ENCODE results near the gene DFFB.
A peak's percentile ranks its signal among the peaks of the same experiment; 100 is the strongest.

Gene DFFB

DNA sequence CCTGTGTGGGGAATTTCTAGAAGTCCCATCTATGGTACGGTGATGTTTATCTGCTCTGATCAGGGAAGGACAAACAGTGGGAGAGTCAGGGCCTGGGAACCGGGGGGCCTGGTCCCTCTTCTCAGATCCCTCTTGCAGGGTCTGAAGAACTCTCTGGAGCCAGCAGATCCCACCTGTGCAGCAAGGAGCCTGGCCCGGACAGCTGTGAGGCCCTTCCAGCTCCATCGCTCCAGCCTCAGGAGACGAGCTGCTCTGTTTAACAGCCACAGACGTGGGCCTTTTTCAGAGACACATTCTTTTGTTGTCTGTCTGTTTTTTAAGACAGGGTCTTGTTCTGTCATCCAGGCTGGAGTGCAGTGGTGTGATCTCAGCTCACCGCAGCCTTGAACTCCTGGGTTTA, 28.3 kb downstream of the DFFB start:
- Histone ChIP-seq H3K9ac (ENCODE audit: low read length in 2 of 2) (no peak overlapping the region), H3K4me3 (ENCODE audit: low read length in 2 of 2) (no peak overlapping the region), H3K9me3 (ENCODE audit: control insufficient read depth in 2 of 2, low read length in 2 of 2) (no peaks in the 10 kb centered on the region), H3K27me3 (ENCODE audit: control insufficient read depth in 1 of 2, insufficient read depth in 2 of 2, low read length in 2 of 2) (no peaks in the 10 kb centered on the region), H3K36me3 (ENCODE audit: control insufficient read depth in 2 of 2, insufficient read depth in 2 of 2, low read length in 2 of 2) (peaks cover 26 to 55% of the 10 kb centered on the region in 2 donors), H3K27ac (ENCODE audit: low read length) (no peak overlapping the region), H3K4me1 (ENCODE audit: control insufficient read depth, insufficient read depth, low read length) (no peaks in the 10 kb centered on the region)

- Histone ChIP-seq H3K27ac (ENCODE audit: low read length) (no peak overlapping the region), H3K27me3 (ENCODE audit: control insufficient read depth in 1 of 2, insufficient read depth in 2 of 2, low read length in 2 of 2) (no peaks in the 10 kb centered on the region), H3K36me3 (ENCODE audit: control insufficient read depth in 2 of 2, insufficient read depth in 2 of 2, low read length in 2 of 2) (peaks cover 29 to 58% of the 10 kb centered on the region in 2 donors), H3K4me1 (ENCODE audit: control insufficient read depth, insufficient read depth, low read length) (no peaks in the 10 kb centered on the region), H3K4me3 (ENCODE audit: low read length in 2 of 2) (no peak overlapping the region), H3K9ac (ENCODE audit: low read length in 2 of 2) (no peak overlapping the region), H3K9me3 (ENCODE audit: control insufficient read depth in 2 of 2, low read length in 2 of 2) (no peaks in the 10 kb centered on the region)
Measured at GRCh38 chr1:3886106-3886670, 28.9 kb downstream of the DFFB start.

DNA sequence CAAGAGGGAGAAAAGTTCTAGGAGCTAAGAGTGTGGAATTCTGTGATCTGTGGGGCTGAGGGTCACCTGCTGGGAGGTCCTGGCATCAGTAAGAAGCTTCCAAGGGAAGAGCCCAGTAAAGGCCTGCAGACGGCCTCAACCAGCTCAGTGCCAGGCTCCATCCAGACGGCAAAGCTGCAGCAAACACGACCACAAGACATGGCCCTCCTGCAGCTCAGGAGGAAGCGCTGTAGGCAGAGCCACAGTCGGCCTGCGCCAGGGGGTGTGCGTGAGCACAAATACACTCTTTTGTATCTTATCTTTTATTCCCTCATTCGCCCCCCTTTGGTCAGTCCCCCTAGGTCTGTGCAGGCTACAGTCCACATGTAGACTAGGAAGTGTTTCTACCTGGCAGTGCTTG, 29.4 kb downstream of the DFFB start:
- H3K4me1 ChIP-seq (ENCODE audit: control insufficient read depth, insufficient read depth, low read length): no peaks in the 10 kb centered on the region
- peaks cover 29 to 63% of the 10 kb centered on the region in 2 donors for H3K36me3 ChIP-seq (ENCODE audit: control insufficient read depth in 2 of 2, insufficient read depth in 2 of 2, low read length in 2 of 2)

DNA sequence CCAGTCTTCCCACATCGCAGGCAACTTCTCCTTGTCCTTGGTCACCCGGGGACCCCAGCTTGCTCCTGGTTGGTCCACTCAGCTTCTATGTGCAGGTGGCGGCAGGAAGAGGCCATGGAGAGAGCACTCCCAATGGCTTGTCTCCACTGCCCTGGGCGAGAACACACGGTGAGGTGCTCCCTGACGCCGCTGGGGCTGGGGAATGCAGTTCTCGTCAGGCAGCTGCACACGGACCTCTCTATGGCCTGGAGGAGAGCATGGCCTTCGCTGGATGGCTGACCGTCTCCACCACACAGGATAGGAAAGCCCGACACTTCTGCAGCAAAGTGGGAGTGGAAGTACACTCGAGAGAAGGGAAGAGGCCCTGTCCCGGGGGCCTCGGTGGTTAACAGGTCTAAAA, 31.0 kb downstream of the DFFB start:
- no peaks in the 10 kb centered on the region for H3K9me3 ChIP-seq (ENCODE audit: control insufficient read depth in 2 of 2, low read length in 2 of 2)
- no peaks in the 10 kb centered on the region for H3K27me3 ChIP-seq (ENCODE audit: control insufficient read depth in 1 of 2, insufficient read depth in 2 of 2, low read length in 2 of 2)
- no peak overlapping the region for H3K27ac ChIP-seq (ENCODE audit: low read length)
- no peak overlapping the region for H3K9ac ChIP-seq (ENCODE audit: low read length in 2 of 2)
- H3K36me3 ChIP-seq (ENCODE audit: control insufficient read depth in 2 of 2, insufficient read depth in 2 of 2, low read length in 2 of 2): peaks cover 29 to 59% of the 10 kb centered on the region in 2 donors
- H3K4me3 ChIP-seq (ENCODE audit: low read length in 2 of 2): no peak overlapping the region
- peaks cover 5% of the 10 kb centered on the region for H3K4me1 ChIP-seq (ENCODE audit: control insufficient read depth, insufficient read depth, low read length)

More for the DNA sequence above, 29.4 kb downstream of the DFFB start:
- H3K27ac ChIP-seq (ENCODE audit: low read length): no peak overlapping the region
- H3K9me3 ChIP-seq (ENCODE audit: control insufficient read depth in 2 of 2, low read length in 2 of 2): no peaks in the 10 kb centered on the region
- H3K4me3 ChIP-seq (ENCODE audit: low read length in 2 of 2): no peak overlapping the region
- no peaks in the 10 kb centered on the region for H3K27me3 ChIP-seq (ENCODE audit: control insufficient read depth in 1 of 2, insufficient read depth in 2 of 2, low read length in 2 of 2)
- no peak overlapping the region for H3K9ac ChIP-seq (ENCODE audit: low read length in 2 of 2)

DNA sequence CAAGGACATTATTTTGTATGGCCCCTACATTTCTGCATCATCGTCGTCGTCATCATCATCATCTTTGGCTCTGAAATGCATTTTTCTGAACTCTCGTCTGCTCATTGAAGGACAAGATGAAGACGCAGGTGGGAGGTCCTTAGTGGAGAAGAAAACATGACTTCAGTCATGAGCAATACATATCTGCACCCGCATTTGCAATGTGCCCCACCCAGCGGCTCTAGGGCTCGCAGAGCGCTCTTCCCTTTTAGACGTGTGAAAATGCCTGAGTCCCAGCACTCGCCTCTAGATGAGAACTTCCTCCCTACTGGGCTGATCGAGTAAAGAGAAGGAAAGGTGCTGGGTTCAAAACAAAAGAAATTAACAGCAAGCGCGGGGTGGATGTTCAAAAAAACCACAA, 32.7 kb downstream of the DFFB start:
- no peak overlapping the region for H3K9ac ChIP-seq (ENCODE audit: low read length in 2 of 2)
- no peaks in the 10 kb centered on the region for H3K27me3 ChIP-seq (ENCODE audit: control insufficient read depth in 1 of 2, insufficient read depth in 2 of 2, low read length in 2 of 2)
- H3K36me3 ChIP-seq (ENCODE audit: control insufficient read depth in 2 of 2, insufficient read depth in 2 of 2, low read length in 2 of 2): peaks cover 26 to 48% of the 10 kb centered on the region in 2 donors
- H3K4me3 ChIP-seq (ENCODE audit: low read length in 2 of 2): no peak overlapping the region
- no peak overlapping the region for H3K27ac ChIP-seq (ENCODE audit: low read length)
- peaks cover 6% of the 10 kb centered on the region for H3K4me1 ChIP-seq (ENCODE audit: control insufficient read depth, insufficient read depth, low read length)
- H3K9me3 ChIP-seq (ENCODE audit: control insufficient read depth in 2 of 2, low read length in 2 of 2): no peaks in the 10 kb centered on the region

GRCh38 chr1:3890389-3891328, 33.4 kb downstream of the DFFB start:
- no peak overlapping the region for H3K9ac ChIP-seq (ENCODE audit: low read length in 2 of 2)
- no peaks in the 10 kb centered on the region for H3K27me3 ChIP-seq (ENCODE audit: control insufficient read depth in 1 of 2, insufficient read depth in 2 of 2, low read length in 2 of 2)
- H3K9me3 ChIP-seq (ENCODE audit: control insufficient read depth in 2 of 2, low read length in 2 of 2): no peaks in the 10 kb centered on the region
- peaks cover 26 to 47% of the 10 kb centered on the region in 2 donors for H3K36me3 ChIP-seq (ENCODE audit: control insufficient read depth in 2 of 2, insufficient read depth in 2 of 2, low read length in 2 of 2)
- H3K4me1 ChIP-seq (ENCODE audit: control insufficient read depth, insufficient read depth, low read length): peaks cover 11% of the 10 kb centered on the region
- no peak overlapping the region for H3K4me3 ChIP-seq (ENCODE audit: low read length in 2 of 2)
- no peak overlapping the region for H3K27ac ChIP-seq (ENCODE audit: low read length)

DNA sequence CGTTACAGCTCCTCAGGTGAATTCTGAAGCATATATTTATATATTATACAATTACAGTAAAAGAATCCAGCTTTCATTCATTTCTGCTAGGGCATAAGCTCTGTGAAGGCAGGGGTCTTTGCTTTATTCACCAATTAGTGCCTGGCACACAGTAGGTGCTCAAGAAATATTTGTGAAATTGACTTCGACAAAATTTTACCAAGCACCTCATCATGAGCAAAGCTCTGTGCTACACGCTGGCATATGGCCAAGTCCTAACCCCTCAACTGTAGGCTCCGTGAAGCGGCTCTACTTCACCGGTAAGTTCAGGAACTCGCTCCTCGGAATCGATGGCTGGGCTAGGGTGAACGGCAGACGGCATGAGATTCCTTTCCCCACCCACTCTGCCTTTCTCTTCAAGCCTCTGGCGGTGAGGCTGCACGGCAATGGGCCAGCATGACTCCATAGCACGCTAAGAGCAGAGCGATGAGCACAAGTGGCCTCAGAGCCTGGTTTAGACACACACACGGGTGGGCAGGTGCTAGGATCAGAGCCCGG, 34.1 kb downstream of the DFFB start:
- H3K4me1 ChIP-seq (ENCODE audit: control insufficient read depth, insufficient read depth, low read length): peaks cover 15% of the 10 kb centered on the region
- no peaks in the 10 kb centered on the region for H3K27me3 ChIP-seq (ENCODE audit: control insufficient read depth in 1 of 2, insufficient read depth in 2 of 2, low read length in 2 of 2)
- no peaks in the 10 kb centered on the region for H3K9me3 ChIP-seq (ENCODE audit: control insufficient read depth in 2 of 2, low read length in 2 of 2)
- H3K4me3 ChIP-seq (ENCODE audit: low read length in 2 of 2): no peak overlapping the region
- no peak overlapping the region for H3K27ac ChIP-seq (ENCODE audit: low read length)
- H3K36me3 ChIP-seq (ENCODE audit: control insufficient read depth in 2 of 2, insufficient read depth in 2 of 2, low read length in 2 of 2): peaks cover 21 to 42% of the 10 kb centered on the region in 2 donors
- H3K9ac ChIP-seq (ENCODE audit: low read length in 2 of 2): no peak overlapping the region

DNA sequence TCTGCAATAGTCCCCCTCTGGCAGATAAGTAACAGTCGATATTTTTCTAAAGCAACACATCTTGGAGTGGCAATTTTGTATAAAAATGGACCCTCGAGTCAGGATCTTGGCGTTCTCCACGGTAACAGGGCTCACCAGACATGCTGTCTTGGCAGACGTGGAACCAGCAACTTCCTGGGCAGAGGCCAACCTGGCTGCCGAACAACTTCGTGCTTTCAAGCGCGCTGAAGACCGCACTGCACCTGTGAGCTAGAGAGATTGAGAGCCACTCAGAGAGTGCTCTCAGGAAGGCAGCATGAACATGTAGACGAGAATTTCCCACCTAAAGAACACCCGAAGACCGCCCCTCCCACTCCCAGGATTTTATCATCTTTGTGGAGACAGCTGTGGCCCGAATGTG, 35.5 kb downstream of the DFFB start:
- Histone ChIP-seq H3K27me3 (ENCODE audit: control insufficient read depth in 1 of 2, insufficient read depth in 2 of 2, low read length in 2 of 2) (no peaks in the 10 kb centered on the region), H3K9me3 (ENCODE audit: control insufficient read depth in 2 of 2, low read length in 2 of 2) (peaks cover 0 to 1% of the 10 kb centered on the region in 2 donors), H3K27ac (ENCODE audit: low read length) (no peak overlapping the region), H3K4me1 (ENCODE audit: control insufficient read depth, insufficient read depth, low read length) (peaks cover 15% of the 10 kb centered on the region), H3K36me3 (ENCODE audit: control insufficient read depth in 2 of 2, insufficient read depth in 2 of 2, low read length in 2 of 2) (peaks cover 17 to 38% of the 10 kb centered on the region in 2 donors), H3K9ac (ENCODE audit: low read length in 2 of 2) (peak overlapping the region in 1 of 2 donors; percentile 31), H3K4me3 (ENCODE audit: low read length in 2 of 2) (peak overlapping the region in 1 of 2 donors; percentile 20)

DNA sequence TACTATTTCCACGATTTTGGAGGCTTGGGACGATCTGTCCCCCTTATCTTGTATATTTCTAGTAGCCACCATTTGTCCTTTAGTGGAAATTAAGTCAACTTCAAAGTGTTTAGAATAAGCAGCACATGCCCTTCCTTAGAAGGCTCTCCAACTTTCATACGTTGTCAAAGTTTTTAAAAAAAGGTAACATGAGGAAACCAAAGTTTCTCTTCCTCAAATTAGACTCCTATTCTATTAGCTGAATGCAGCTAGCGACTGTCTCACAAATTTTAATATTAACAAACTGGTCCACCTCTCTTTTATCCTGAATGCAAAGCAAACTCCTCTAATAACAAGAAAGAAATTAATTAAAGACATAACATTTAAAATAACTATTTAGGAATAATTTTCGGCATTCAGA, 35.9 kb downstream of the DFFB start:
- peak overlapping the region in 1 of 2 donors; percentile 20 for H3K4me3 ChIP-seq (ENCODE audit: low read length in 2 of 2)
- H3K9me3 ChIP-seq (ENCODE audit: control insufficient read depth in 2 of 2, low read length in 2 of 2): peaks cover 0 to 6% of the 10 kb centered on the region in 2 donors
- peak overlapping the region in 1 of 2 donors; percentile 31 for H3K9ac ChIP-seq (ENCODE audit: low read length in 2 of 2)
- no peaks in the 10 kb centered on the region for H3K27me3 ChIP-seq (ENCODE audit: control insufficient read depth in 1 of 2, insufficient read depth in 2 of 2, low read length in 2 of 2)
- peaks cover 14 to 33% of the 10 kb centered on the region in 2 donors for H3K36me3 ChIP-seq (ENCODE audit: control insufficient read depth in 2 of 2, insufficient read depth in 2 of 2, low read length in 2 of 2)
- no peak overlapping the region for H3K27ac ChIP-seq (ENCODE audit: low read length)
- H3K4me1 ChIP-seq (ENCODE audit: control insufficient read depth, insufficient read depth, low read length): peaks cover 15% of the 10 kb centered on the region

- no peaks in the 10 kb centered on the region for H3K27me3 ChIP-seq (ENCODE audit: control insufficient read depth in 1 of 2, insufficient read depth in 2 of 2, low read length in 2 of 2)
- peaks cover 0 to 7% of the 10 kb centered on the region in 2 donors for H3K9me3 ChIP-seq (ENCODE audit: control insufficient read depth in 2 of 2, low read length in 2 of 2)
- H3K36me3 ChIP-seq (ENCODE audit: control insufficient read depth in 2 of 2, insufficient read depth in 2 of 2, low read length in 2 of 2): peaks cover 12 to 24% of the 10 kb centered on the region in 2 donors
- no peak overlapping the region for H3K4me3 ChIP-seq (ENCODE audit: low read length in 2 of 2)
- peaks cover 22% of the 10 kb centered on the region for H3K4me1 ChIP-seq (ENCODE audit: control insufficient read depth, insufficient read depth, low read length)
- no peak overlapping the region for H3K9ac ChIP-seq (ENCODE audit: low read length in 2 of 2)
- no peak overlapping the region for H3K27ac ChIP-seq (ENCODE audit: low read length)
Measured at GRCh38 chr1:3894626-3895278, 37.5 kb downstream of the DFFB start.
